Liver (tissue), 9 donors: ENCODE results near the gene TVP23A. TPM values are rescaled to one million over a fixed set of nuclear protein-coding genes. Genes with fewer than 3 reads are reported as not detected.

Source experiments
- DNase-seq: peaks from one replicate; pipeline ENCODE4 v3.0.0-alpha.2; 2017; ENCODE audit warnings: low spot score
- H3K27ac ChIP-seq, 2 donors: one replicate each; pipeline ENCODE4 v1.7.0; 2013; ENCODE audit warnings: inconsistent platforms in 2 of 2, low read length in 2 of 2, control low read depth in 1 of 2, low read depth in 1 of 2, mild to moderate bottlenecking in 1 of 2
- H3K27me3 ChIP-seq, 4 donors: one replicate each; pipeline versions ENCODE4 v1.6.1 to v1.7.0; 2013; ENCODE audit warnings: low read length in 3 of 4, inconsistent platforms in 1 of 4, mild to moderate bottlenecking in 1 of 4, moderate library complexity in 1 of 4; ENCODE audit not compliant: control insufficient read depth in 4 of 4, insufficient read depth in 4 of 4
- H3K36me3 ChIP-seq, 4 donors: one replicate each; pipeline versions ENCODE4 v1.6.1 to v1.7.0; 2013; ENCODE audit warnings: low read length in 3 of 4, mild to moderate bottlenecking in 3 of 4, low read depth in 1 of 4, moderate library complexity in 1 of 4; ENCODE audit not compliant: control insufficient read depth in 4 of 4, insufficient read depth in 3 of 4
- H3K4me1 ChIP-seq, 4 donors: one replicate each; pipeline versions ENCODE4 v1.6.1 to v1.7.0; 2013; ENCODE audit warnings: low read length in 3 of 4, mild to moderate bottlenecking in 3 of 4, moderate library complexity in 1 of 4; ENCODE audit not compliant: control insufficient read depth in 4 of 4, insufficient read depth in 4 of 4
- H3K4me3 ChIP-seq, 3 donors: one replicate each; pipeline versions ENCODE4 v1.6.1 to v1.7.0; 2013; ENCODE audit warnings: low read length in 3 of 3, control low read depth in 1 of 3, low read depth in 1 of 3, mild to moderate bottlenecking in 1 of 3
- H3K9ac ChIP-seq, 2 donors: one replicate each; pipeline ENCODE4 v1.7.0; 2013; ENCODE audit warnings: low read length in 2 of 2, mild to moderate bottlenecking in 2 of 2, moderate library complexity in 2 of 2, control low read depth in 1 of 2, low read depth in 1 of 2
- H3K9me3 ChIP-seq, 4 donors: one replicate each; pipeline versions ENCODE4 v1.6.1 to v1.7.0; 2013; ENCODE audit warnings: low read length in 3 of 4; ENCODE audit not compliant: control insufficient read depth in 4 of 4
- EGR1 ChIP-seq, 2 donors: IDR thresholded peaks; 2 replicates each; pipeline ENCODE4 v1.6.1; 2016 to 2018; ENCODE audit warnings: antibody characterized with exemption in 2 of 2, low read depth in 2 of 2
- FOXA1 ChIP-seq: IDR thresholded peaks from 2 replicates; pipeline ENCODE4 v1.6.1; 2016; ENCODE audit warnings: antibody characterized with exemption
- FOXA2 ChIP-seq: IDR thresholded peaks from 2 replicates; pipeline ENCODE4 v1.6.1; 2016; ENCODE audit warnings: antibody characterized with exemption
- GABPA ChIP-seq, 2 donors: IDR thresholded peaks in 1 of 2; conservative IDR thresholded peaks in 1 of 2; 2 replicates each; pipeline ENCODE4 v1.6.1; 2016; ENCODE audit warnings: antibody characterized with exemption in 2 of 2, mild to moderate bottlenecking in 1 of 2, moderate library complexity in 1 of 2
- HNF4A ChIP-seq, 2 donors: conservative IDR thresholded peaks; 2 replicates each; pipeline ENCODE4 v1.6.1; 2016; ENCODE audit warnings: antibody characterized with exemption in 2 of 2, mild to moderate bottlenecking in 2 of 2
- HNF4G ChIP-seq: IDR thresholded peaks from 2 replicates; pipeline ENCODE4 v1.6.1; 2016; ENCODE audit warnings: antibody characterized with exemption
- JUND ChIP-seq, 2 donors: IDR thresholded peaks; 2 replicates each; pipeline ENCODE4 v1.6.1; 2016; ENCODE audit warnings: antibody characterized with exemption in 2 of 2
- NR2F2 ChIP-seq: IDR thresholded peaks from 2 replicates; pipeline ENCODE4 v1.6.1; 2016; ENCODE audit warnings: antibody characterized with exemption
- RAD21 ChIP-seq, 2 donors: IDR thresholded peaks; 2 replicates each; pipeline ENCODE4 v1.6.1; 2016; ENCODE audit warnings: antibody characterized with exemption in 2 of 2, mild to moderate bottlenecking in 2 of 2
- REST ChIP-seq: IDR thresholded peaks from 2 replicates; pipeline ENCODE4 v1.6.1; 2016; ENCODE audit warnings: antibody characterized with exemption, mild to moderate bottlenecking
- RXRA ChIP-seq, 2 donors: IDR thresholded peaks; 2 replicates each; pipeline ENCODE4 v1.6.1; 2017 to 2018; ENCODE audit warnings: antibody characterized with exemption in 2 of 2, mild to moderate bottlenecking in 1 of 2
- SP1 ChIP-seq: IDR thresholded peaks from 2 replicates; pipeline ENCODE4 v1.6.1; 2018; ENCODE audit warnings: antibody characterized with exemption, mild to moderate bottlenecking
- TAF1 ChIP-seq: conservative IDR thresholded peaks from 2 replicates; pipeline ENCODE4 v1.6.1; 2016; ENCODE audit warnings: antibody characterized with exemption, mild to moderate bottlenecking
- YY1 ChIP-seq: IDR thresholded peaks from 2 replicates; pipeline ENCODE4 v1.6.1; 2016; ENCODE audit warnings: antibody characterized with exemption, mild to moderate bottlenecking
- ZBTB33 ChIP-seq: IDR thresholded peaks from 2 replicates; pipeline ENCODE4 v1.6.1; 2016; ENCODE audit warnings: antibody characterized with exemption
- WGBS: extraction: QIAGEN DNeasy Blood & Tissue Kit; methylation state at CpG from one replicate; pipeline ENCODE4 v1.1.7; 2013; 5-methylcytosine and 5-hydroxymethylcytosine counted together
- polyA plus RNA-seq, 2 donors: library from polyadenylated mRNA; stranded (reverse) in 1 of 2; unstranded in 1 of 2; fragments of 200-250 nt in 1 of 2; fragments of >200 nt in 1 of 2; fragmentation: Nextera tagmentation in 1 of 2; extraction: Ambion mirVana in 1 of 2; gene quantifications; one replicate each; pipeline versions ENCODE4 v1.2.1 to v1.2.3, GENCODE V29; 2013 to 2015
- total RNA-seq, 2 donors: library from RNA; depleted of rRNA; stranded (reverse); fragments of >200 nt; gene quantifications; one replicate each; pipeline ENCODE4 v1.2.3, GENCODE V29; 2014
- TF ChIP-seq, protein P1 (sequence below): IDR thresholded peaks from 2 replicates; pipeline ENCODE4 v1.6.1; 2016; ENCODE audit warnings: antibody characterized with exemption
- TF ChIP-seq, protein P2 (sequence below): IDR thresholded peaks from 2 replicates; pipeline ENCODE4 v1.6.1; 2016; ENCODE audit warnings: antibody characterized with exemption
- TF ChIP-seq, protein P3 (sequence below): fragments of 150-350 bp; IDR thresholded peaks from 2 replicates; pipeline ENCODE4 v1.5.1; 2017; ENCODE audit warnings: improper control_type of control experiment, low read depth, low read length; ENCODE audit not compliant: missing input control
- donor health status: healthy.
- donor health status: healthy.
- donor health status: healthy.
- donor health status: healthy.
- donor health status: healthy.

Gene TVP23A
- total and polyA plus RNA-seq, 4 donors: 0.09 to 0.32 (median 0.09) TPM; not detected in 1

GRCh38 chr16:10731790-10732189 lies 86.8 kb downstream of the TVP23A start:
- H3K36me3 ChIP-seq: no peaks in the 10 kb centered on the region
- no peaks in the 10 kb centered on the region for H3K27me3 ChIP-seq
- peaks cover 3 to 21% (median 12%) of the 10 kb centered on the region in 4 donors for H3K4me1 ChIP-seq
- no peaks in the 10 kb centered on the region for H3K9me3 ChIP-seq
- no peak overlapping the region for H3K9ac ChIP-seq
- TF ChIP-seq RXRA (IDR thresholded peaks at IDR 0.05) (no peak), REST (no peak), EGR1 (IDR thresholded peaks at IDR 0.05; ENCODE audit: low read depth in 2 of 2) (no peak), FOXA1 (no peak), FOXA2 (no peak), ZBTB33 (no peak), RAD21 (IDR thresholded peaks at IDR 0.05) (no peak), TAF1 (no peak), SP1 (no peak), HNF4G (no peak), GABPA (IDR thresholded peaks at IDR 0.05 in 1 of 2, conservative IDR thresholded peaks at IDR 0.05 in 1 of 2) (no peak), HNF4A (conservative IDR thresholded peaks at IDR 0.05) (no peak), NR2F2 (no peak), YY1 (no peak), JUND (IDR thresholded peaks at IDR 0.05) (no peak)
- TF ChIP-seq, protein P1, sequence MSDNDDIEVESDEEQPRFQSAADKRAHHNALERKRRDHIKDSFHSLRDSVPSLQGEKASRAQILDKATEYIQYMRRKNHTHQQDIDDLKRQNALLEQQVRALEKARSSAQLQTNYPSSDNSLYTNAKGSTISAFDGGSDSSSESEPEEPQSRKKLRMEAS: no peak
- TF ChIP-seq, protein P2, sequence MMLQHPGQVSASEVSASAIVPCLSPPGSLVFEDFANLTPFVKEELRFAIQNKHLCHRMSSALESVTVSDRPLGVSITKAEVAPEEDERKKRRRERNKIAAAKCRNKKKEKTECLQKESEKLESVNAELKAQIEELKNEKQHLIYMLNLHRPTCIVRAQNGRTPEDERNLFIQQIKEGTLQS: no peak
- TF ChIP-seq, protein P3, sequence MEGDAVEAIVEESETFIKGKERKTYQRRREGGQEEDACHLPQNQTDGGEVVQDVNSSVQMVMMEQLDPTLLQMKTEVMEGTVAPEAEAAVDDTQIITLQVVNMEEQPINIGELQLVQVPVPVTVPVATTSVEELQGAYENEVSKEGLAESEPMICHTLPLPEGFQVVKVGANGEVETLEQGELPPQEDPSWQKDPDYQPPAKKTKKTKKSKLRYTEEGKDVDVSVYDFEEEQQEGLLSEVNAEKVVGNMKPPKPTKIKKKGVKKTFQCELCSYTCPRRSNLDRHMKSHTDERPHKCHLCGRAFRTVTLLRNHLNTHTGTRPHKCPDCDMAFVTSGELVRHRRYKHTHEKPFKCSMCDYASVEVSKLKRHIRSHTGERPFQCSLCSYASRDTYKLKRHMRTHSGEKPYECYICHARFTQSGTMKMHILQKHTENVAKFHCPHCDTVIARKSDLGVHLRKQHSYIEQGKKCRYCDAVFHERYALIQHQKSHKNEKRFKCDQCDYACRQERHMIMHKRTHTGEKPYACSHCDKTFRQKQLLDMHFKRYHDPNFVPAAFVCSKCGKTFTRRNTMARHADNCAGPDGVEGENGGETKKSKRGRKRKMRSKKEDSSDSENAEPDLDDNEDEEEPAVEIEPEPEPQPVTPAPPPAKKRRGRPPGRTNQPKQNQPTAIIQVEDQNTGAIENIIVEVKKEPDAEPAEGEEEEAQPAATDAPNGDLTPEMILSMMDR: no peak
- no peak overlapping the region for H3K27ac ChIP-seq
- 86% methylated on average over 7 of the region's 7 CpGs for WGBS
- no peak for DNase-seq
- H3K4me3 ChIP-seq: no peak overlapping the region
